Measurements from ENCODE around the gene S100A13.
A peak's percentile ranks its signal among the peaks of the same experiment; 100 is the strongest.
"Not testable (repeated sequence)": the region's sequence is repeated elsewhere in the genome, so short reads cannot be mapped to it uniquely, and the experiment has no call there.

Gene S100A13

GRCh38 chr1:153626904-153627714, at the start of gene S100A13:
Gene S100A13 (minus strand): TSS chr1:153627505. CDS start chr1:153626472, 1,033 bp downstream.
- peak within 1 kb of the TSS; percentile 75 for H3K4me3 ChIP-seq (ENCODE audit: insufficient read length, low read depth)
- no peaks in the 10 kb centered on the region for H3K27me3 ChIP-seq (ENCODE audit: insufficient read depth, insufficient read length)
- no peaks in the 10 kb centered on the region for H3K9me3 ChIP-seq (ENCODE audit: insufficient read depth, low read length)
- peak; percentile 99 for DNase-seq (ENCODE audit: low read depth, low spot score)
- peaks cover 44% of the 10 kb centered on the region for H3K36me3 ChIP-seq (ENCODE audit: insufficient read depth, insufficient read length, low read length)
- peak within 1 kb of the TSS; percentile 91 for H3K9ac ChIP-seq (ENCODE audit: insufficient read length, low read depth)
- peaks cover 34% of the 10 kb centered on the region for H3K4me1 ChIP-seq (ENCODE audit: insufficient read depth, insufficient read length)
- TF ChIP-seq ZNF274 (IDR thresholded peaks at IDR 0.05; ENCODE audit: low read depth, low read length) (no peak), SUZ12 (IDR thresholded peaks at IDR 0.05; ENCODE audit: extremely low read depth, insufficient read depth, insufficient read length) (no peak), YY1 (IDR thresholded peaks at IDR 0.05; ENCODE audit: insufficient read depth, insufficient read length) (peak; percentile 20)

GRCh38 chr1:153673511-153673910, 46.2 kb upstream of the S100A13 start:
- peaks cover 2% of the 10 kb centered on the region for H3K4me1 ChIP-seq (ENCODE audit: insufficient read depth, insufficient read length)
- TF ChIP-seq YY1 (IDR thresholded peaks at IDR 0.05; ENCODE audit: insufficient read depth, insufficient read length) (no peak), SUZ12 (IDR thresholded peaks at IDR 0.05; ENCODE audit: extremely low read depth, insufficient read depth, insufficient read length) (no peak), ZNF274 (IDR thresholded peaks at IDR 0.05; ENCODE audit: low read depth, low read length) (no peak)

GRCh38 chr1:153671628-153672353, 44.5 kb upstream of the S100A13 start:
- H3K4me3 ChIP-seq (ENCODE audit: insufficient read length, low read depth), result peak overlapping the region; percentile 45
- H3K9me3 ChIP-seq (ENCODE audit: insufficient read depth, low read length); DNase-seq (ENCODE audit: low read depth, low spot score); H3K4me1 ChIP-seq (ENCODE audit: insufficient read depth, insufficient read length); H3K27me3 ChIP-seq (ENCODE audit: insufficient read depth, insufficient read length): not testable (repeated sequence)
- H3K36me3 ChIP-seq (ENCODE audit: insufficient read depth, insufficient read length, low read length), result peaks cover 35% of the 10 kb centered on the region
- peak overlapping the region; percentile 58 for H3K9ac ChIP-seq (ENCODE audit: insufficient read length, low read depth)

More at GRCh38 chr1:153673511-153673910, 46.2 kb upstream of the S100A13 start:
- H3K9me3 ChIP-seq (ENCODE audit: insufficient read depth, low read length), result no peaks in the 10 kb centered on the region
- no peak for DNase-seq (ENCODE audit: low read depth, low spot score)
- no peak overlapping the region for H3K9ac ChIP-seq (ENCODE audit: insufficient read length, low read depth)
- H3K4me3 ChIP-seq (ENCODE audit: insufficient read length, low read depth), result no peak overlapping the region
- peaks cover 11% of the 10 kb centered on the region for H3K27me3 ChIP-seq (ENCODE audit: insufficient read depth, insufficient read length)
- peaks cover 18% of the 10 kb centered on the region for H3K36me3 ChIP-seq (ENCODE audit: insufficient read depth, insufficient read length, low read length)

GRCh38 chr1:153670859-153671627, 43.7 kb upstream of the S100A13 start, which contains the start of gene ILF2:
Gene ILF2 (minus strand): TSS chr1:153670993. CDS start chr1:153670922, 71 bp downstream.
- Histone ChIP-seq H3K4me1 (ENCODE audit: insufficient read depth, insufficient read length) (peaks cover 4% of the 10 kb centered on the region), H3K4me3 (ENCODE audit: insufficient read length, low read depth) (peak within 1 kb of the TSS; percentile 62), H3K9me3 (ENCODE audit: insufficient read depth, low read length) (no peaks in the 10 kb centered on the region), H3K27me3 (ENCODE audit: insufficient read depth, insufficient read length) (no peaks in the 10 kb centered on the region), H3K9ac (ENCODE audit: insufficient read length, low read depth) (peak within 1 kb of the TSS; percentile 85), H3K36me3 (ENCODE audit: insufficient read depth, insufficient read length, low read length) (peaks cover 42% of the 10 kb centered on the region)
- TF ChIP-seq YY1 (IDR thresholded peaks at IDR 0.05; ENCODE audit: insufficient read depth, insufficient read length) (peak; percentile 30), ZNF274 (IDR thresholded peaks at IDR 0.05; ENCODE audit: low read depth, low read length) (no peak), SUZ12 (IDR thresholded peaks at IDR 0.05; ENCODE audit: extremely low read depth, insufficient read depth, insufficient read length) (no peak)
- peak; percentile 100 for DNase-seq (ENCODE audit: low read depth, low spot score)

GRCh38 chr1:153670257-153670858, 43.1 kb upstream of the S100A13 start:
- peaks cover 49% of the 10 kb centered on the region for H3K36me3 ChIP-seq (ENCODE audit: insufficient read depth, insufficient read length, low read length)
- no peaks in the 10 kb centered on the region for H3K27me3 ChIP-seq (ENCODE audit: insufficient read depth, insufficient read length)
- DNase-seq (ENCODE audit: low read depth, low spot score), result no peak
- H3K9ac ChIP-seq (ENCODE audit: insufficient read length, low read depth), result peak overlapping the region; percentile 85
- H3K9me3 ChIP-seq (ENCODE audit: insufficient read depth, low read length), result no peaks in the 10 kb centered on the region
- H3K4me1 ChIP-seq (ENCODE audit: insufficient read depth, insufficient read length), result peaks cover 4% of the 10 kb centered on the region
- TF ChIP-seq YY1 (IDR thresholded peaks at IDR 0.05; ENCODE audit: insufficient read depth, insufficient read length), result no peak
- TF ChIP-seq SUZ12 (IDR thresholded peaks at IDR 0.05; ENCODE audit: extremely low read depth, insufficient read depth, insufficient read length), result no peak
- TF ChIP-seq ZNF274 (IDR thresholded peaks at IDR 0.05; ENCODE audit: low read depth, low read length), result no peak
- peak overlapping the region; percentile 62 for H3K4me3 ChIP-seq (ENCODE audit: insufficient read length, low read depth)

GRCh38 chr1:153669606-153670005, 42.3 kb upstream of the S100A13 start:
- TF ChIP-seq SUZ12 (IDR thresholded peaks at IDR 0.05; ENCODE audit: extremely low read depth, insufficient read depth, insufficient read length) (no peak), ZNF274 (IDR thresholded peaks at IDR 0.05; ENCODE audit: low read depth, low read length) (no peak), YY1 (IDR thresholded peaks at IDR 0.05; ENCODE audit: insufficient read depth, insufficient read length) (no peak)
- peaks cover 4% of the 10 kb centered on the region for H3K4me1 ChIP-seq (ENCODE audit: insufficient read depth, insufficient read length)
- DNase-seq (ENCODE audit: low read depth, low spot score), result no peak
- peak overlapping the region; percentile 85 for H3K9ac ChIP-seq (ENCODE audit: insufficient read length, low read depth)
- peak overlapping the region; percentile 62 for H3K4me3 ChIP-seq (ENCODE audit: insufficient read length, low read depth)
- H3K36me3 ChIP-seq (ENCODE audit: insufficient read depth, insufficient read length, low read length), result peaks cover 57% of the 10 kb centered on the region
- no peaks in the 10 kb centered on the region for H3K9me3 ChIP-seq (ENCODE audit: insufficient read depth, low read length)
- no peaks in the 10 kb centered on the region for H3K27me3 ChIP-seq (ENCODE audit: insufficient read depth, insufficient read length)

- not testable (repeated sequence) for H3K9ac ChIP-seq (ENCODE audit: insufficient read length, low read depth); H3K9me3 ChIP-seq (ENCODE audit: insufficient read depth, low read length); H3K4me3 ChIP-seq (ENCODE audit: insufficient read length, low read depth); H3K4me1 ChIP-seq (ENCODE audit: insufficient read depth, insufficient read length); DNase-seq (ENCODE audit: low read depth, low spot score); H3K27me3 ChIP-seq (ENCODE audit: insufficient read depth, insufficient read length)
- H3K36me3 ChIP-seq (ENCODE audit: insufficient read depth, insufficient read length, low read length), result peaks cover 66% of the 10 kb centered on the region
These were observed 41.4 kb upstream of the S100A13 start for GRCh38 chr1:153668672-153669071.
